ENCODE measurements around the gene LRRC27.

DNA sequence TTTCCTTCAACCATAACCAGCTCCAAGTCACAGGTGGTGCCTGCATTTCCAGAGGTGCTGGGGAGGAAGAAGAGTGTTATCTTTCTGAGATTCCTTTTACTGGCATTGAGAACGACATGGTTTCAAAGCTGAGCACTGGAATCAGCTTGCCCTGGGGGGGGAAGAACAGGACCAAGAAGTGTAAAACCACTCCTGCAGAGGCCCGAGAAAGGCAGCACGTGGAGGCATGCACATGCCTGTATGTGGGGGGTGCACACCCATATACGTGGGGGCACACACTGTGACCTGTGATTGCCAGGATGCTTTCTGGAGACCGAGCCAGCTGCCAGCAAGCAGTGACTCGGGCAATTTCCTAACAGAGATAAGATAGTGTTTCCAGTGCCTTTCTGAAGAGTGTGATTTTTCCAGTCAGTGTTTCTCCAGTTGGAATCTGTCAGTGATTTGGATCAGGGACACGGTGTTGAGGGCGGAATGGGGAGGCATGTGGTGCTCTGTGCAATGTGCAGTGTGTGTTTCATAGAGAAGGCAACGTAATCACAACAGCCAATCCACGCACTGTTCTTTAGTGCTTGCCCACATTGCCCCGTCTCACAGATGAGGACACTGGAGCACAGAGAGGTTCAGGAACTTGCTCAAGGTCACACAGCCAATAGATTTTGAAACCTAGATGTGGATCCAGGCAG lies 4.2 kb downstream of the LRRC27 start:
- TF ChIP-seq CTCF (IDR thresholded peaks at IDR 0.05; ENCODE audit: low read depth, low read length) (no peak), EZH2phosphoT487 (IDR thresholded peaks at IDR 0.05; ENCODE audit: low read depth) (no peak)

Measured in OCI-LY3 (cell line).